Loucy (cell line): ENCODE measurements around the gene H2BW1.
"Not testable (repeated sequence)": the region's sequence is repeated elsewhere in the genome, so short reads cannot be mapped to it uniquely, and the experiment has no call there.

Source experiments
- H2AFZ ChIP-seq: fragments of 200-600 bp; sonication (generic); 2 replicates; pipeline ENCODE4 v1.6.0; 2016; ENCODE audit warnings: antibody characterized with exemption, mild to moderate bottlenecking, low read length, moderate library complexity
- H3F3A ChIP-seq: fragments of 200-600 bp; 2 replicates; pipeline ENCODE4 v1.6.0; 2016; ENCODE audit warnings: antibody characterized with exemption, low read depth, mild to moderate bottlenecking
- H3K27me3 ChIP-seq: fragments of 200-600 bp; sonication (generic); 2 replicates; pipeline ENCODE4 v1.6.1; 2014; ENCODE audit warnings: low read length, mild to moderate bottlenecking; ENCODE audit not compliant: insufficient read depth, poor library complexity, severe bottlenecking
- H3K36me3 ChIP-seq: fragments of 200-600 bp; sonication (generic); 2 replicates; pipeline ENCODE4 v1.6.1; 2016; ENCODE audit warnings: low read length; ENCODE audit not compliant: insufficient read depth
- H3K4me1 ChIP-seq: fragments of 200-600 bp; sonication (generic); 2 replicates; pipeline ENCODE4 v1.5.1; 2014; ENCODE audit warnings: low read length, mild to moderate bottlenecking; ENCODE audit not compliant: insufficient read depth, poor library complexity, severe bottlenecking
- H3K4me2 ChIP-seq: fragments of 200-600 bp; sonication (generic); 2 replicates; pipeline ENCODE4 v1.6.0; 2014; ENCODE audit warnings: antibody characterized with exemption, low read length, low read depth, mild to moderate bottlenecking; ENCODE audit not compliant: poor library complexity, severe bottlenecking
- H3K4me3 ChIP-seq: fragments of 200-600 bp; sonication (generic); 2 replicates; pipeline ENCODE4 v1.5.1; 2014; ENCODE audit warnings: low read length, mild to moderate bottlenecking, mixed read lengths; ENCODE audit not compliant: poor library complexity, severe bottlenecking
- H3K79me2 ChIP-seq: fragments of 200-600 bp; sonication (generic); 2 replicates; pipeline ENCODE4 v1.6.1; 2014; ENCODE audit warnings: low read length; ENCODE audit not compliant: insufficient read depth
- H3K9ac ChIP-seq: fragments of 200-600 bp; sonication (generic); 2 replicates; pipeline ENCODE4 v1.6.0; 2014; ENCODE audit warnings: mild to moderate bottlenecking, low read depth, low read length, moderate library complexity; ENCODE audit not compliant: poor library complexity, severe bottlenecking
- H3K9me2 ChIP-seq: fragments of 200-600 bp; sonication (generic); replicated peaks from 2 replicates; pipeline ENCODE4 v1.6.1; 2016; ENCODE audit warnings: low read depth, low read length, mixed read lengths
- H3K9me3 ChIP-seq: fragments of 200-600 bp; sonication (generic); 2 replicates; pipeline ENCODE4 v1.6.1; 2014; ENCODE audit warnings: mild to moderate bottlenecking, antibody characterized with exemption, low read length, low read depth; ENCODE audit not compliant: insufficient read depth
- H4K20me1 ChIP-seq: fragments of 200-600 bp; sonication (generic); 2 replicates; pipeline ENCODE4 v1.6.0; 2014; ENCODE audit warnings: antibody characterized with exemption, low read length, mild to moderate bottlenecking; ENCODE audit not compliant: insufficient read depth, poor library complexity, severe bottlenecking
- CTCF ChIP-seq: fragments of 200-600 bp; sonication (generic); conservative IDR thresholded peaks from 2 replicates; pipeline ENCODE4 v1.5.1; 2014; ENCODE audit warnings: mild to moderate bottlenecking, antibody characterized with exemption, low read length
- EZH2phosphoT487 ChIP-seq: fragments of 200-600 bp; IDR thresholded peaks from 2 replicates; pipeline ENCODE4 v1.6.1; 2018; ENCODE audit warnings: antibody characterized with exemption, mild to moderate bottlenecking, moderate library complexity, borderline replicate concordance

Gene H2BW1

GRCh38 chrX:104018126-104018525, 4.6 kb upstream of the H2BW1 start:
- no peak for TF ChIP-seq EZH2phosphoT487
- TF ChIP-seq CTCF, result no peak
- Histone ChIP-seq H3K9me2 (no peaks in the 10 kb centered on the region), H3K36me3 (no peaks in the 10 kb centered on the region), H3K9me3 (no peaks in the 10 kb centered on the region), H3K4me2 (no peak overlapping the region), H4K20me1 (no peaks in the 10 kb centered on the region), H3K27me3 (no peaks in the 10 kb centered on the region), H3K9ac (no peak overlapping the region), H2AFZ (no peak overlapping the region), H3K4me3 (no peak overlapping the region), H3K4me1 (no peaks in the 10 kb centered on the region), H3F3A (no peaks in the 10 kb centered on the region), H3K79me2 (no peaks in the 10 kb centered on the region)

- not testable (repeated sequence) for H3K9ac ChIP-seq, H3K36me3 ChIP-seq, H3K4me1 ChIP-seq, H3F3A ChIP-seq, H3K9me2 ChIP-seq, H3K79me2 ChIP-seq, H3K4me2 ChIP-seq, H3K9me3 ChIP-seq, H2AFZ ChIP-seq, H3K27me3 ChIP-seq, H3K4me3 ChIP-seq, H4K20me1 ChIP-seq
Measured at GRCh38 chrX:104015576-104015975, 2.1 kb upstream of the H2BW1 start.

GRCh38 chrX:104013158-104013557, 350 bp downstream of the H2BW1 start:
- Histone ChIP-seq H3K9ac (no peak overlapping the region), H3K36me3 (no peaks in the 10 kb centered on the region), H2AFZ (no peak overlapping the region), H3K9me3 (no peaks in the 10 kb centered on the region), H3K27me3 (no peaks in the 10 kb centered on the region), H3K4me3 (no peak overlapping the region), H3K4me2 (no peak overlapping the region), H3K79me2 (no peaks in the 10 kb centered on the region), H3K4me1 (no peaks in the 10 kb centered on the region), H3F3A (no peaks in the 10 kb centered on the region), H3K9me2 (no peaks in the 10 kb centered on the region), H4K20me1 (no peaks in the 10 kb centered on the region)
- TF ChIP-seq CTCF (no peak), EZH2phosphoT487 (no peak)

- TF ChIP-seq CTCF (no peak), EZH2phosphoT487 (no peak)
- H3K9me2 ChIP-seq, result no peaks in the 10 kb centered on the region
Measured at GRCh38 chrX:104008831-104009230, 4.7 kb downstream of the H2BW1 start.

More at GRCh38 chrX:104008831-104009230, 4.7 kb downstream of the H2BW1 start:
- H2AFZ ChIP-seq, result no peak overlapping the region
- H3K27me3 ChIP-seq, result no peaks in the 10 kb centered on the region
- no peaks in the 10 kb centered on the region for H3F3A ChIP-seq
- H3K9ac ChIP-seq, result no peak overlapping the region
- H4K20me1 ChIP-seq, result no peaks in the 10 kb centered on the region
- H3K4me2 ChIP-seq, result no peak overlapping the region
- H3K4me3 ChIP-seq, result no peak overlapping the region
- H3K36me3 ChIP-seq, result no peaks in the 10 kb centered on the region
- H3K4me1 ChIP-seq, result no peaks in the 10 kb centered on the region
- H3K9me3 ChIP-seq, result no peaks in the 10 kb centered on the region
- H3K79me2 ChIP-seq, result no peaks in the 10 kb centered on the region
